T-helper 1 cell (primary cell): ENCODE measurements around the gene ARFGEF3.

ENCODE experiments used
- DNase-seq, 5 donors: peaks; one replicate each; pipeline ENCODE4 v3.0.0-alpha.2; 2012 to 2020

ARFGEF3 gene

DNA sequence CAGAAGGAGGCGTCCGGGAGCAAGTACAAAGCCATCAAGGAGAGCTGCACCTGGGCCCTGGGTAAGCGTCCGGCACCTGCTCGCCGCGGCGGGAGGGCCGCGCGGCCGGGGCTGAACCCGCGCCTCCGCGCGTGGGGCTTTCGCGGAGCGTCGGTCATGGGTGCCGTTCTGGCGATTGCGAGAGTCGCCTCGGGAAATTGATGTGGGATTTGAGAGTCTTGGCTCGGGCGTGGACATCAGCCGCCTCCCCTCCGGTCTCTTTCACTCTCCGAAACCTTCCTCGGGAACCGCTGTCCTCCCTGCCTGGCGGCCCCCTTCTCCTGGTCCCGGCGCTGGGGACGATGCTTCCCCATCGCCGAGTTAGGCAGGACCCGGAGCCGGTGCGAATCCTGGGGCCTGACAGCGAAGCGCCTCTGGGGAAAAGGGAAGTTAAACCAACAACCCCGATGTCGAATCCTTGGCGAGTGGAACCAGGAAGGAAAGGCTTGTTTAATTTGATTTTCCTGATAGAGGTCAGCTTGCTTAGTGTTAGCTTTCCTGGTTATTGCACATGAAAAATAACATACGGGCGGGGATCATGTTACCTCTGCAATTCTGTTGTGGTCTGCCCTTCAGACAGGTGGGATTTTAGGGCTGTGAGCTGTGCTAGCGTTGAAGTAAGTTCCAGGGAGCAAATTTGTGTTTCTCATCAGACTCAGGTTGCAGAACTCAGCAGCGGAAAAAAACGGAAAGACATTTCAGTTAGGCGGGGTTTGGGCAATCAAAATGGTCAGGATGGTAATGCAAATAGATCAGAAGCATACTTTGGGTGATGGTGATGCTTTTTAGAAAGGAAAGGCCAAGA is 594 bp downstream of the ARFGEF3 start:
- DNase-seq: no peak

DNA sequence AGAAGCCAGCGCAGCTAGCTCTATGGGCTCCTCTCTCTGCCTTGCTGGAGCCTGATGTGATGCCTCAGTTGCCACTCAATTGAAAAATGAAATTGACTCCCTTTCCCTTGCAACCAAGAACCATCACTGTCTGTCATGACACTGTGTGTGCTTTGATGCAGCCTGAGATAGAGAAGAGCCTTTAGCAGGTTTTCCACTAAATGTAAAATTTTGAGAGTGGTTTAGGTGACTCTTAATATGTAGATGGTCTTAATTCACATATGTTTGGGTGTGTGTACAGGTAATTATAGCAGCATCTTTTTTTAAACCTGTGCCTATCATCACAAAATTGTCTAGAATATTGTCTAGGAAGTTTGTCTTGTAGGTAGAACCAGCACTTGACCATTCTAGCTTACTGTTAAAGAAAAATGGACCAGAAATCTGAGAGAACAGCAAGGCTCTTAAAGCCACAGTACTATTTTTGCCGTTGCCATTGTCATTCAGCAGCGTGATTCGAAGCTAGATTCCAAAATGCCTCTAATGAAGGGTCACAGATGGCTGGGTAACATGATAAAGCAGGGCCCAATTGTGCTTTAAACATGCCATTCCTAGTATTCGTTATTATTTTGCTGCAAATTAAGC is 1.3 kb downstream of the ARFGEF3 start:
- DNase-seq: no peak

- no peak for DNase-seq
Measured at GRCh38 chr6:138175596-138175995, 13.9 kb downstream of the ARFGEF3 start.

GRCh38 chr6:138176652-138177232 is 15.0 kb downstream of the ARFGEF3 start:
- DNase-seq: no peak

GRCh38 chr6:138182939-138183789 is 21.4 kb downstream of the ARFGEF3 start:
- no peak for DNase-seq

GRCh38 chr6:138183790-138184134 is 22.0 kb downstream of the ARFGEF3 start:
- DNase-seq: no peak

- DNase-seq: no peak
Measured at GRCh38 chr6:138184230-138184629, 22.5 kb downstream of the ARFGEF3 start.

- no peak for DNase-seq
Measured at GRCh38 chr6:138187156-138187555, 25.4 kb downstream of the ARFGEF3 start.

DNA sequence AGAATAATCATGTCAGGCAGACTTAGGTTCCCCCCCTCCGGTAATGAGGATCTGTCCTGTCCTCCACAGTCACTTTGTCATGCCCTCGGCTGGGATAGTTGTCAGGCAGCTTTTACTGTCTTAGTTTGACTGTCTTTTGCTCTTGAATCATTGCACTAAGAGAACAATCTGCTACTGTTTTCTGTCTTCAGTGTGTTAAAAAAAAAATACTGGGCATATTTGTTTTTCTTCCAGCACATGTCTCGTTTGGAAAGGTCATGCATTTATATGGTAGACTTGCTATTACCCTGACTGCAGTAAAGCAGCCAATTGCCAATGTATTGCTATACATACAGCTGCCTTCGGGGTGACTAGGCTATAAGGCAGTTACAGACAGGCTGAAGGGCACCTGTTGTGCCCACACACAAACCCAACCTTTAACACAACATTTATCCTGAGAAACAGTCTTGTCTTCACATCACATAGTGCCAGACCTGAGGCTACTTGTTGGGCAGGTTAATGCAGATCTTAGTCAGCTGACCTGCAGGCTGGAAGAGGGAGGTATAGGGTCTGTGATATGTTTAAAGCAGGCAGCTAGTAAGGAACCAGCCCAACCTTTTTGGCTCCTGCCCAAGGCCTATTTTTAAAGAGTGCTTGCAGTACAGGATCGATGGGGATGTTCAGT is 26.7 kb downstream of the ARFGEF3 start:
- no peak for DNase-seq

DNA sequence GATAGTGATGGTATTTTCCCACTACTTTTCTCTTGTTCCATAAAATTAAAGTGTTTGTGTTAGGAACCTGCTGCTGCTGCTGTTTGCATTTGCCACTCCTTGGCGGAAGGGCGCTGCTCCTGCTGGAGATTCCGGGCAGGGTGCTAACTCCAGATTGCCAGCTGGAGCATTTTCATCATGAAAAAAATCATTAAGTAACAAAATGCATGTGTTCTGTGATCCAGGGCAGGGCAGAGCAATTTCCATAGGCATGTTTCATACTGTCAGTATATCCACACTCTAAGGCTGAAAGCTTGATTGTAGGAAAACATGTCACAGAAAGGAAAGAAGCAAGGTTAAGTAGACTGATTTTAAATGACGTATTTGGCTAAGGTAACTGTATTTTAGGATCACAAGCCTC is 32.5 kb downstream of the ARFGEF3 start:
- DNase-seq: no peak

DNA sequence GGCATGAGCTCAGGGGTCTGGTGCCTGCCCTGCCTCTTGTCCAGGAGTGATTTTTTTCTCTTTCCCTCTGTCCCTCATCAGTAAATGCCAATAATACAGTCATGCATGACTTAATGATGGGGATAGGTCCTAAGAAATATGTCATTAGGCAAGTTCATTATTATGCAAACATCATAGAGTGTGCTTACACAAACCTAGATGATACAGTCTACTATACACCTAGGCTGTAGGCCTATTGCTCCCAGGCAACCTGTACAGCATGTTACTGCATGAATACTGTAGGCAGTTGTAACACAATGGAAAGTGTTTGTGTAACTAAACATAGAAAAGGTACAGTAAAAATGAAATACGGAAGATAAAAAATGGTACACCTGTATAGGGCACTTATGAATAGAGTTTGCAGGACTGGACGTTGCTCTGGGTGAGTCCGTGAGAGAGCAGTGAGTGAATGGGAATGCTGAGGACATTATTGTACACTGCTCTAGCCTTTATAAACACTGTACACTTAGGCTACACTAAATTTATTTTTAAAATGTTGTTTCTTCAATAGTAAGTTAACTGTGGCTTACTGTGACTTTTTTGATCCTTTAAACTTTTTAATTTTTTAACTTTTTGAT is 34.5 kb downstream of the ARFGEF3 start:
- DNase-seq: no peak

DNA sequence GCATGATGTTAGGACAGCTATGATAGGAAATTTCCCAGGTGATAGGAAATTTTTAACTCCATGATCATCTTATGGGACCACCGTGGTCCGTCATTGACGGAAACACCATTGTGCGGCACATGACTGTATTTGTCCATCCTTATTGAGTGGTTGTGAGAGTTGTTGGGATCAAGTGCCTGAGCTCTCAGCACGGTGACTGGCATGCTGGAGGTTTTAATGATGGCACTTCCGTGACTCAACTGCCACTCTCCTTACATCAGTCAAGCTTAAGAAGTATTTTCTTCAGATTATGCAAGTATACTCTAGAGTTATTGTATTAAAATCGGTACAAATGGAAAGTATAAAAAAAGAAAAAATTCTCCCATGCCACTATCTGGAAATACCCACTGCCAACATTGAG is 35.8 kb downstream of the ARFGEF3 start:
- DNase-seq: no peak

DNA sequence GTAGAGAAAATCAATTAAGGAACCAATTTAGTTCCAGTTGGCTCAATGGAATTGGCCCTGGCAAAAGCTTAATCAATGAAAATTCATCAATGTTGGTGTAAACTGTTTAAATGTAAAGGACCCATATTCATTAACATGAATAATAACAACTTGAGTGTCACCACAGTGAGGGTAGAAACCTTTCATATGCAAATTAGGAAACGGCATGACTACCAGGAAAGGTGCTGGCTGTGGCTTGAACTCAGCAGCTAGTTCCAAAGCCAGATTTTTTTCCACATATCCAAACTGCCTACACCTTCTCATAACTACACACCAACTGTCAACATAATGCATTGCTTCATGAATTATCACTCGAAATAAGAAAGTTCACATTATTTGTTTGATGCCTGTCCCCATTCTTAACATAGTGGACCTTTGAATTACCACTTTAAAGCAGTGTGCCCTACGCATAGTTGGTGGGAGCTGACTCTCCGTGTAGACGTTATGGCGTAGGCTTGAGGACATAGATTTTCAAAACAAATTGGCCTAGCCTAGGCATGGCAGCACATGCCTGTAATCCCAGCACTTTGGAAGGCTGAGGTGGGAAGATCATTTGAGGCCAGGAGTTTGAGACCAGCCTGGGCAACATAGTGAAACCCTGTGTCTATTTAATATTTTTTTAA is 36.8 kb downstream of the ARFGEF3 start:
- no peak for DNase-seq

- DNase-seq: no peak
Measured at GRCh38 chr6:138201836-138202235, 40.1 kb downstream of the ARFGEF3 start.

DNA sequence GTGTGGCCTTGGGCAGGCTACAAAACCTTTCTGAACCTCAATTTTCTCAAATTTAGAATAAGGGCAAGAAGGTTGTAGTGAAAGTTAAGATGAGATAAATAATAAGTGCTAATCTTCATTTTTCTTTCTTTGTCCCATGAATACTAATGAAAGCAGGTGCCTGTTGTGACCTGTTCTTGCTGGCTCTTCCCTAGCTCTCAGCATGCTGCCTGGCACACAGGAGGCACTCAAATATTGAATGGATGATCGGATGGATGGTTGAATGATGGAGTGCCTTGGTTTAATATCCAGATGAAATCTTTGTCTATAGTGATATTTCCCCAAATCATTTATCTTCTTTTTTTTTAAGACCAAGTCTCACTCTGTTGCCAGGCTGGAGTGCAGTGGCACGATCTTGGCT is 41.6 kb downstream of the ARFGEF3 start:
- no peak for DNase-seq

DNA sequence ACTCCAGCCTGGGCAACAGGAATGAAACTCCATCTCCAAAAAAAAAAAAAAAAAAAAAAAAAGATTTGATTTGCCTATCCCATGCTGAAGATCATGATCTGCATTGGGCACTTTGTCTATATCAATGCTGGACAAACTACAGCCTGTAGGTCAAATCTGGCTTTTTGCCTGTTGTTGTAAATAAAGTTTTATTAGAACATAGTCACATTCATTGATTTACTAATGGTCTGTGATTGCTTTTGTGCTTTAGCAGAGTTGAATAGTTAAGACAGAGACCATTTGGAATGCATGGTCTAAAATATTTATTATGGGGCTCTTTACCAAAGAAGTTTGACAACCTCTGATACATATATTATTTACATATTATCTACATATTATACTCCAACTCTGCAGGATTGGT is 42.6 kb downstream of the ARFGEF3 start:
- no peak for DNase-seq

GRCh38 chr6:138204792-138205384 is 43.1 kb downstream of the ARFGEF3 start:
- no peak for DNase-seq

GRCh38 chr6:138205437-138206094 is 43.8 kb downstream of the ARFGEF3 start:
- DNase-seq: no peak

DNA sequence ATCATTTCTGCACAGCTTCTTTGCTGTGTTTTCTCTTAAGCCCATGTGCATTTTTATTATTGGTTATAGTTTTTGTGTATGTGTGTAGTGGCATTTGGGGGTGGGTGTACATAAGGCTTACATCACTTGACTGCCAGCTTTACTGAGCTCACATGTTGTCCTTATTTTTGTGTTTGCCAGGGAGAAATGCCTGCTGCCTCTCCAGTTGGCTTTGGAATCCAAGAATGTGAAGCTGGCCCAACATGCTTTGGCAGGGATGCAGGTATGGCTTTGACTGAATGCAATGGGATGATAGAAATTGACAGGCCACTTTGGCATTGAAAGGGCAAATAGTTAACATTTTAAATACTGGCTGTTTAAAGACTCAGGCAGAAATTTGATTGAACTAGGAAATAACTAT is 45.1 kb downstream of the ARFGEF3 start:
- DNase-seq: no peak

DNA sequence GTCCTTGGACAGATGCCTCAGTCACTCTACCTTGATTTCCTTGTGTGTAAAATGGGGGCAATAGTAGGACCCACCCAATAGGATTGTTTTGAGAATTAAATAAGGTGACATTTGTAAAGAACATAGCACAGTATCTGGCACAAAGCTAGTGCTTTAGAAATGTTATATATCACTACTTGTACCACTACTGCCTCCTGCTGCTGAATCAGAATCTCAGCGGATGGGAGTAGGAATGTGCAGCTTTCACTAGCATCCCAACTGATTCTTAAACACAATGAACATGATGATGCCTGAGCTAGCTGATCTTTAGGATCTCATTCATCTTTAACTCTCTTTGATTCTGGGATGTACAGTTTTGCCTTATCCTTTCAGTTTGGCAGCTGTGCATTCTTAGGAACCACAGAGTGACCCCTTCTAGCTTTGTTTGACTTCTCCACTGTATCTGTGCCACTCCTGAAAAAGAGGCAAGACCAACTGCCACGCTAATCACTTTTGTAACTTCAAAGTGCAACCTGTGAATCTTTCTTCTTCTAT is 49.4 kb downstream of the ARFGEF3 start:
- no peak for DNase-seq
